DOHH2 (cell line): ENCODE measurements around the gene MAP3K15.
"Not testable (repeated sequence)": the region's sequence is repeated elsewhere in the genome, so short reads cannot be mapped to it uniquely, and the experiment has no call there.

Experiments used
- CTCF ChIP-seq: fragments of 200-600 bp; sonication (generic); IDR thresholded peaks from one replicate; pipeline ENCODE4 v1.5.1; 2014; ENCODE audit warnings: antibody characterized with exemption, mild to moderate bottlenecking, low read depth, low read length; ENCODE audit not compliant: poor library complexity, severe bottlenecking
- EZH2phosphoT487 ChIP-seq: fragments of 200-600 bp; sonication (generic); IDR thresholded peaks from 2 replicates; pipeline ENCODE4 v1.6.1; 2017; ENCODE audit warnings: borderline replicate concordance, mild to moderate bottlenecking, antibody characterized with exemption, low read length, moderate library complexity, mixed read lengths

DNA sequence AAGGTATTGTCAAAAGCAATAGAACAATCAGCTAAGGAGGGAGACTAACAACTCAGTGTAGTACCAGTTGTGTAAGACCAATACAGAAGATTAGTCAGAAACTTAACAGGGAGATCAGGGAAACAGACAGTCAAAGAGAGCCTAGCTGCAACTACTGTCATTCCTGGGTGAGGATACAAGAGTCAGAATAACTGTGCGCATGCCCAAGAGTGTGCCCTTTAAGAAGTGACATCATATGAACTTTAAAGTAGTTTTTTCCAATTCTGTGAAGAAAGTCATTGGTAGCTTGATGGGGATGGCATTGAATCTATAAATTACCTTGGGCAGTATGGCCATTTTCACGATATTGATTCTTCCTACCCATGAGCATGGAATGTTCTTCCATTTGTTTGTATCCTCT lies 46.9 kb downstream of the MAP3K15 start:
- TF ChIP-seq CTCF, EZH2phosphoT487: not testable (repeated sequence)
